DND-41 (cell line): ENCODE measurements around the gene RHOXF2.

Source experiments
- ATAC-seq: fragments of 200-7000 bp; cut with Tn5 transposase; 3 replicates; pipeline ENCODE4 v1.9.1; 2021; ENCODE audit warnings: low read depth; ENCODE audit not compliant: insufficient read depth
- DNase-seq: peaks from one replicate; pipeline ENCODE4 v3.0.0-alpha.2; 2020
- H2AFZ ChIP-seq: 2 replicates; pipeline ENCODE4 v1.6.0; 2012; ENCODE audit warnings: low read depth, low read length
- H3K27ac ChIP-seq: 2 replicates; pipeline ENCODE4 v1.5.1; 2012; ENCODE audit warnings: low read length, inconsistent platforms
- H3K27me3 ChIP-seq: fragments of 200-600 bp; sonication (generic); 2 replicates; pipeline ENCODE4 v1.6.0; 2012; ENCODE audit warnings: low read length, mild to moderate bottlenecking, inconsistent platforms; ENCODE audit not compliant: insufficient read depth, poor library complexity
- H3K36me3 ChIP-seq: 2 replicates; pipeline ENCODE4 v1.5.1; 2012; ENCODE audit warnings: low read length, inconsistent platforms; ENCODE audit not compliant: insufficient read depth
- H3K4me1 ChIP-seq: 2 replicates; pipeline ENCODE4 v1.5.1; 2012; ENCODE audit warnings: mild to moderate bottlenecking, low read length; ENCODE audit not compliant: insufficient read depth
- H3K4me2 ChIP-seq: 2 replicates; pipeline ENCODE4 v1.6.0; 2012; ENCODE audit warnings: mild to moderate bottlenecking, moderate library complexity, low read length, inconsistent platforms; ENCODE audit not compliant: insufficient read depth
- H3K4me3 ChIP-seq, 2 experiments: fragments of 200-600 bp in 1 of 2; shearing (Covaris generic) in 1 of 2; 2 replicates each; pipeline ENCODE4 v1.5.1; 2012 to 2016; ENCODE audit warnings: inconsistent platforms in 2 of 2, low read length in 2 of 2, mild to moderate bottlenecking in 2 of 2, low read depth in 1 of 2, moderate library complexity in 1 of 2
- H3K79me2 ChIP-seq: 2 replicates; pipeline ENCODE4 v1.6.0; 2012; ENCODE audit warnings: low read length, inconsistent platforms; ENCODE audit not compliant: insufficient read depth
- H3K9ac ChIP-seq: 2 replicates; pipeline ENCODE4 v1.6.0; 2012; ENCODE audit warnings: low read depth, mild to moderate bottlenecking, inconsistent platforms, low read length, moderate library complexity
- H3K9me3 ChIP-seq: 2 replicates; pipeline ENCODE4 v1.5.1; 2012; ENCODE audit warnings: low read length, moderate library complexity, mild to moderate bottlenecking, inconsistent platforms; ENCODE audit not compliant: insufficient read depth, severe bottlenecking
- H4K20me1 ChIP-seq: 2 replicates; pipeline ENCODE4 v1.6.0; 2012; ENCODE audit warnings: low read length; ENCODE audit not compliant: insufficient read depth
- EZH2 ChIP-seq: IDR thresholded peaks from 3 replicates; pipeline ENCODE4 v1.6.1; 2012; ENCODE audit warnings: borderline replicate concordance, low read depth, mild to moderate bottlenecking, moderate library complexity, low read length, inconsistent platforms; ENCODE audit not compliant: severe bottlenecking
- TF ChIP-seq, protein P1 (sequence below): IDR thresholded peaks from 2 replicates; pipeline ENCODE4 v1.5.1; 2012; ENCODE audit warnings: borderline replicate concordance, low read length, moderate library complexity, mild to moderate bottlenecking; ENCODE audit not compliant: poor library complexity, severe bottlenecking; ENCODE audit errors: extremely low read depth

Gene RHOXF2

DNA sequence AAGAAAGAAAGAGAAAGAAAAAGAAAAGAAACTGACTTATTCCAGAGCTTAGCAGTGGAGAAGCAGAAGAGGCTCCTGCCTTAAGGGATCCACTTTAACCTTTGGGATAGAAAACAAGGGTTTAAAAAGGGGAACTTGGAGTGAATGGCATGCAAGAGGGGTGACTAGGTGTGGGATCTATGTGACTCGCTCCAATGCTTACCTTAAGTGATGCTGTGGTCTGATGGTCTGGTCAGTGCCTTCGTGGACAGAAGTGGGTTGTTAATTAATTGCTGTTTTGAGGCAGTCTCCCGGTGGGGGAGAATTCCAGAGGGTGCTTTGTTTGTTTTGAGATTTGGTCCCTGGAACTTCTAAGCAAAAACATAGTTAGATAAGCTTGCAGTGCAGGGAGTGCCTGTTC is 21.6 kb upstream of the RHOXF2 start:
- H2AFZ ChIP-seq, result no peak overlapping the region

DNA sequence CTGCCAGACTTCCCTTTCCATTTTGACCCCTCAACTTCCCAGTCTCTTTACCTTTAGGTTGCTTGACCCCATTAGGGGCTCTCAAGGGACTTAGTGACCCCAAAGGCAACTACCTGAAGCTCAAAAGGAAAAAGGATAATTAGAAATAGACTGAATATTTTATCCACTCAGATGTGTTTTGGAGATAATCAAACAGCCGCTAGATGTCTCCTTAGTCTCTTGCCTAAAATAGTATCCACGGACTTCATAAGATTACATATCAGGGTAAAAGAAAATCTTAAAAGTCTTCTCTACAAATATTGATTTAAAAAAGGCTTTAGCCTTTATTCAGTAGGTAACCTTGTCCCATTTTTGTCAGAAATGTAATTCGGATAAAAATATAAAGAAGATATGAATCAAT is 21.0 kb upstream of the RHOXF2 start:
- H3K4me3 ChIP-seq, result no peak overlapping the region
- no peak overlapping the region for H2AFZ ChIP-seq
- H4K20me1 ChIP-seq, result no peaks in the 10 kb centered on the region
- no peaks in the 10 kb centered on the region for H3K79me2 ChIP-seq
- H3K36me3 ChIP-seq, result no peaks in the 10 kb centered on the region
- TF ChIP-seq, protein P1, sequence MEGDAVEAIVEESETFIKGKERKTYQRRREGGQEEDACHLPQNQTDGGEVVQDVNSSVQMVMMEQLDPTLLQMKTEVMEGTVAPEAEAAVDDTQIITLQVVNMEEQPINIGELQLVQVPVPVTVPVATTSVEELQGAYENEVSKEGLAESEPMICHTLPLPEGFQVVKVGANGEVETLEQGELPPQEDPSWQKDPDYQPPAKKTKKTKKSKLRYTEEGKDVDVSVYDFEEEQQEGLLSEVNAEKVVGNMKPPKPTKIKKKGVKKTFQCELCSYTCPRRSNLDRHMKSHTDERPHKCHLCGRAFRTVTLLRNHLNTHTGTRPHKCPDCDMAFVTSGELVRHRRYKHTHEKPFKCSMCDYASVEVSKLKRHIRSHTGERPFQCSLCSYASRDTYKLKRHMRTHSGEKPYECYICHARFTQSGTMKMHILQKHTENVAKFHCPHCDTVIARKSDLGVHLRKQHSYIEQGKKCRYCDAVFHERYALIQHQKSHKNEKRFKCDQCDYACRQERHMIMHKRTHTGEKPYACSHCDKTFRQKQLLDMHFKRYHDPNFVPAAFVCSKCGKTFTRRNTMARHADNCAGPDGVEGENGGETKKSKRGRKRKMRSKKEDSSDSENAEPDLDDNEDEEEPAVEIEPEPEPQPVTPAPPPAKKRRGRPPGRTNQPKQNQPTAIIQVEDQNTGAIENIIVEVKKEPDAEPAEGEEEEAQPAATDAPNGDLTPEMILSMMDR, result no peak
- TF ChIP-seq EZH2, result no peak
- H3K27me3 ChIP-seq, result no peaks in the 10 kb centered on the region
- ATAC-seq (no peak), DNase-seq (no peak)
- no peak overlapping the region for H3K9ac ChIP-seq
- no peak overlapping the region for H3K27ac ChIP-seq
- no peak overlapping the region for H3K4me2 ChIP-seq
- no peaks in the 10 kb centered on the region for H3K4me1 ChIP-seq
- no peaks in the 10 kb centered on the region for H3K9me3 ChIP-seq

More for the DNA sequence above, 21.6 kb upstream of the RHOXF2 start:
- Histone ChIP-seq H4K20me1 (no peaks in the 10 kb centered on the region), H3K4me3 (no peak overlapping the region), H3K79me2 (no peaks in the 10 kb centered on the region), H3K27me3 (no peaks in the 10 kb centered on the region), H3K4me1 (no peaks in the 10 kb centered on the region), H3K4me2 (no peak overlapping the region), H3K9me3 (no peaks in the 10 kb centered on the region), H3K36me3 (no peaks in the 10 kb centered on the region), H3K9ac (no peak overlapping the region), H3K27ac (no peak overlapping the region)
- TF ChIP-seq EZH2, result no peak
- TF ChIP-seq, protein P1, result no peak
- ATAC-seq (no peak), DNase-seq (no peak)

DNA sequence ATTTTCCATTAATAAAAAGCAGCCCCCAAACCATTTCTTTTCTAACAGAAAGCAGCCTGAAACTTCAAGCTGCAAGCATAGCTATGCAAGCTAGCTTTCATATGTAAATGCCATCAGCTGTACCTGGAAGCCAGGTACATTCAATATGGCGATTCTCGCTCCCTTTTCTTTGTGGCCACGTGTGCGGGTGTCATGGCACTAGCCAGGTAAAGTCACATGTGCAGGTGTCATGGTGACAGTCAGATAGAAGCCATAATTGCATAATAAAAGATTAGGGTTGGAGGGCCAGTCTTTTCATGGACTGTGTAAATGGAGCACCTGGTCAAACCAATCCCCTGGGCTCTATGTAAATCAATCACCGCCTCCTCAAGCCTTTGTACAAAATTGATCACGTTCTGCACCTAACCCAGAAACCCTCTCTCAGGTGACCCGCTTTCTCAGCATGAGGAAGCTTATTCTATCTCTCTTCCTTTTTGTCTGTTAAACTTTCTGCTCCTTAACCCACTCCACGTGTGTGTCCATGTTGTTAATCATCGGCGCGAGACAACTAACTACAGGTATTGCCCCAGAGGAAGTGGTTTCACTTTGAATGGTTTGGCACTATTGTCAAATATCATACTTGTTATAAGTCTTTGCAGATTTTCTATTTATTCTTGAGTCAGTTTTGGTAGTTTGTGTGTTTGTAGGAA is 18.0 kb upstream of the RHOXF2 start:
- Histone ChIP-seq H3K36me3 (no peaks in the 10 kb centered on the region), H3K9ac (no peak overlapping the region), H3K79me2 (no peaks in the 10 kb centered on the region), H4K20me1 (no peaks in the 10 kb centered on the region), H3K27me3 (no peaks in the 10 kb centered on the region), H2AFZ (no peak overlapping the region), H3K9me3 (no peaks in the 10 kb centered on the region), H3K27ac (no peak overlapping the region), H3K4me3 (no peak overlapping the region), H3K4me1 (no peaks in the 10 kb centered on the region), H3K4me2 (no peak overlapping the region)
- TF ChIP-seq EZH2, result no peak
- TF ChIP-seq, protein P1, result no peak
- DNase-seq (no peak), ATAC-seq (no peak)
